Activated T-helper 1 cell treated with Interleukin-2 at 50 U/mL for 16 hours (primary cell): ENCODE measurements around the gene C22orf23.
"Not testable (repeated sequence)": the region's sequence is repeated elsewhere in the genome, so short reads cannot be mapped to it uniquely, and the experiment has no call there.

ENCODE experiments used
- DNase-seq: peaks from one replicate; pipeline ENCODE4 v3.0.0-alpha.2; 2020; ENCODE audit warnings: low read depth

C22orf23 gene

DNA sequence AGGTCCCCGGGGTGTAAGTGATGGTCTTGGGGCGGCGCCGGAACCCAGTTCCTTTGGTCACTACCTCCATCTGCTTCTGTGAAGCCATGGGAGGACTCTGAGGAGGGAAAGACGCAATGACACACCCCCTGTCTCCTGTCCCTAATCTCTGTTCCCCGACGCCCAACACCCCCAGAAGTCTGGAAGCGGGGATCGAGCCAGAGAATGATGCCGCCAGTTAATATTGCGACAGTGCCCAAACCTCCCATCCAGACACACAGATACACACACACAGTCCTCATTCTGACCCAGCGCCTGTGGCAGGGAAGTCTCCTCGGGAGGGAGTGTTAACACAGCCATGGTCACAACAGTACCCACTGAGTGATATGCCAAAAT lies 352 bp downstream of the C22orf23 start:
- no peak for DNase-seq

GRCh38 chr22:37952629-37953028 lies 772 bp downstream of the C22orf23 start:
- not testable (repeated sequence) for DNase-seq

DNA sequence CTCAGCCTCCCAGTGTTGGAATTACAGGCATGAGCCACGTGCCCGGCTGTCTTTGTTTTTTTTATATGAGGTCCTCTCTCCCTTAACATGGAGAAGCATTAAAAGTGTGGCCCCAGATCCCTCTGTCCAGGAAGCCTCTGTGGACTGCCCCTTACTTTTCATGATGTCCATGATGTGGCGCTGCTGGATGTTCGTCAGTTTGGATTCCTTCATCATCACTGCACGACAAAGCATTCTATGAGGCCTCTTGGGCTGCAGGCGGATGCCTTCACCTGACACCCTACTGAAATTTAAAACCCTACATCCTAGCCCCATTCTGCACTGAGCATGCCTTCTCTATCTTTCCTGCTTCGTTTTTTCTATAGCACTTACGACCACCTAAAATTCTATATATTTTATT lies 2.1 kb downstream of the C22orf23 start:
- no peak for DNase-seq

DNA sequence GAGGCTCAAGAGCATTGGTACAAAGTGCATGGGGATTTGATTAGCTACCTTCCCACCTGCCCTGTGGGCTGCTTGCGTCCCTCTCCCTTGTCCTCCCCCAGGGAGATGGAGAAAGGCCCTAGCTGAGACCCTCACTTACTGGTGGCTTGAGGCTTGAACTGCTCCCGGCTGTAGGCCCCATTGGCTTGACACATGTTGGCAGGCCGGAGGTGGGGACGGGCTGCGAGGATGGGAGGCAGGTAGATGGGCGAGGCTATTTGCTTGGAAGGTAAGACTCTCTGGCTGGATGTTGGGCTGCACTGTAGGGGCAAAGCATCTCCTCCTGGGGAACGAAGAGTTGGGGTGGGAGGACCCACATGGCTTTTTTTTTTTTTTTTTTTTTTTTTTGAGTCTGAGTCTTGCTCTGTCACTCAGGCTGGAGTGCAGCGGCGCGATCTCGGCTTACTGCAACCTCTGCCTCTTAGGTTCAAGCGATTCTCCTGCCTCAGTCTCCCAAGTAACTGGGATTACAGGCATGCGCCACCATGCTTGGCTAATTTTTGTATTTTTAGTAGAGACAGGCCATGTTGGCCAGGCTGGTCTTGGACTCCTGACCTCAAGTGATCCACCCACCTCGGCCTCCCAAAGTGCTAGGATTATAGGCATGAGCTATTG lies 6.1 kb downstream of the C22orf23 start:
- DNase-seq, result not testable (repeated sequence)

GRCh38 chr22:37944423-37944822 lies 9.0 kb downstream of the C22orf23 start:
- not testable (repeated sequence) for DNase-seq

DNA sequence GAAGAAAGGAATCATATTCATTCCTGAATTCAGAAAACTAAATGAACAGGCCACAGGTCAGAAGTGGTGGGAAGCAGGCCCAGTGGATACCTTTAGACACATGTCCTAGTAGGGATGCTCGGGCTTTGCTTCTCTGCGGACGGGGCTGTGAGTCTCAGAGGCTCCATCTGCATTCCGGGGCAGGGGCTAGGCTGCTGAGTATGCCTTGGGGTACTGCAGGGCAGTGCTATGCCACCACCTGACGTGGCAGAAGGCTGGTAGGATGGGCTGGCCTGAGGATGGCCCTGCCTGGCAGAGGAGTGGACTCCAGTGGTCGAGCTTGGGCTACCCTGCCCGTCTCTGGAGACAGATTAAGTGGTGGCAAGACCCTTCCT lies 9.6 kb downstream of the C22orf23 start:
- no peak for DNase-seq

DNA sequence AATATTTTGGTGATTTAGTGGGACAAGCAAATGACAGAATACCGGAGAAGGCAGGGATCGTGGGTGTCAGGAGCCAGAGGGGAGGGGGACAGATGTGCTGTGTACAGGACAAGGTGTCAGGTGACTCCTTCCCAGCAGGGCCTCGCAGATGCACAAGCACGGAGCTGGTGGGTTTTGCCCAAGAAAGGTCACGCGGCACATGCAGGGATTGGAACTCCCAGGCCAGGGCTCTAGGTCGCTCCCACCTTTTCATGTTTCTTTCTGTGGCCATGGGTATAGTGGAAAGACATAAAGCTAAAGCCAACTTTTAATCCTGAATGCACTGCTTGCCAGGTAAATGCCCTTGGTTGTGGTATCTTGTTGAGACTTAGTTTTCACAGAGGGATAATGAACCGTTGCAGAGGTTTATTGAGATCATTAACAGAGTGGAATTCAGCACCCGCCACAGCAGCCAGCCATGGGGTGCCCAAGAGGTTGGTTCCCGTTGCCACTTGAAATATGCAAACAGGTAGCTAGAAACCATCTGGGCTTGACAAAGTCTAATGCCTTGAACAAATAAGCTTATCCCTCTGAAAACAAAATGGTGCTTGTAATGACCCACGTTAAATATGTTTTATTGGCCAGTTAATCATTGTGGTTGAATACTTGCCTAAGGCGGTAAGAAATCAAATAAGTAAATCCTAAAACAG lies 10.1 kb downstream of the C22orf23 start:
- DNase-seq, result no peak

GRCh38 chr22:37942133-37942532 lies 11.3 kb downstream of the C22orf23 start:
- DNase-seq, result no peak

DNA sequence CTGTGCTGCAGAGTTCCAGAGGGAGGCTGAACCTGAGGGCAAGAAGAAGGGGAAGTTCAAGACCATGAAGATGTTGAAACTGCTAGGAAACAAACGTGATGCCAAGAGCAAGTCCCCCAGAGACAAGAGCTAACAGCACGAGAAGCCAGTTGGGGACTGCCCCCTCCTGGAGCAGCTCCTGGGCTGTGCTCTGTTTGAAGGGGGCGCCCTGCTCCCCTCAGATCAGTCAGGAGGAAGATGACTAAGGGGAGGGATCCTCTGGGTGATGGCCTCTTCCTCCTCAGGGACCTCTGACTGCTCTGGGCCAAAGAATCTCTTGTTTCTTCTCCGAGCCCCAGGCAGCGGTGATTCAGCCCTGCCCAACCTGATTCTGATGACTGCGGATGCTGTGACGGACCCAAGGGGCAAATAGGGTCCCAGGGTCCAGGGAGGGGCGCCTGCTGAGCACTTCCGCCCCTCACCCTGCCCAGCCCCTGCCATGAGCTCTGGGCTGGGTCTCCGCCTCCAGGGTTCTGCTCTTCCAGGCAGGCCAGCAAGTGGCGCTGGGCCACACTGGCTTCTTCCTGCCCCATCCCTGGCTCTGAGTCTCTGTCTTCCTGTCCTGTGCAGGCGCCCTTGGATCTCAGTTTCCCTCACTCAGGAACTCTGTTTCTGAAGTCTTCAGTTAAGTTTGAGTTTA lies 12.6 kb downstream of the C22orf23 start:
- no peak for DNase-seq

DNA sequence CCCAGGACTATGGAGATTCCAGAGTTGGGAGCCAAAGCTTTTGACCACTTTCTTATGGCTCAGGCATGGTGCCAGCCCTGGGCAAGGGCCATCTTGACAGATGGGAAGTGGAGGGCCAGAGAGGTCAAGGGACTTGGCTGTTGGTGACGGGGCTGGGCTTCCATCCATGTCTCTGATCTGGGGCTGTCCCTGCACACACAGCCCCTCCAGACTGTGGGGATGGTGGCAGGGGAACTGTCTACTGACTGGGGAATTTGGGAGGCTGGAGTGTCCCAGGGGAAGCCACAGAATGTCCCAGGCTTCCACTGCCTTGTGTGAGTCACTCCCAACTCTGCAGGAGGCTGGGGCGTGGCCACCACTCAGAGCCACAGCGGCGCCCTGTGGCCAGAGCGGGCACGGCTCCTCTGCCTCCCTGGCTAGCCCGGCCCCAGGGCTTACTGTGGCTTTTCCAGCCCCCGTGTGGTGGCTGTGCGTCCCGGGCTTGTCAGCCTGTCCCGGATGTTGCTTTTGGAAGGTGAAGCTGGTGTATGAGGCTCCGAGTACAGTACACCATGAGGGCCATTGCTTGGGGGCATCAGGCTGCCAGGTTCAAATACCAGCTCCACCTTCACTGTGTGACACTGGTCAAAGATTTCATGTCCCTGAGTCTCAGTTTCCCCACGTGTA lies 19.6 kb downstream of the C22orf23 start:
- DNase-seq, result peak; percentile 68

- DNase-seq, result no peak
These were observed 20.4 kb downstream of the C22orf23 start for GRCh38 chr22:37932821-37933578.

DNA sequence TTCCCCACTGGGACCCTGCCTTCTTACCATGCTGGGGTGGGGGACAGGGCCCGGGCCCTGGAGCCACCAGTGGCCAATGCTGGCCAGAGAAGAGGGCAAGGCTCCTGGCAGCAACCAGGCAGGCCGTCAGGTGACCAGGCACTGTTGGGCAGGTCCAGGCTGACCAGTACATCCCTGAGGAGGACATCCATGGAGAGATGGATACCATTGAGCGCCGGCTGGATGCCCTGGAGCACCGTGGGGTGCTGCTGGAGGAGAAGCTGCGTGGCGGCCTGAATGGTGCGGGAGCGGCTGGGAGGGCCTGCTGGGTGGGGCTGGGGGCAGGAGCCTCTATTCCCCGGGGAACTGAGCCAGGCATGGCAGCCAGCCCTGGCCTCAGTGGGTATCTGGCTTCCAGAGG lies 21.0 kb downstream of the C22orf23 start:
- DNase-seq, result no peak

- DNase-seq, result no peak
These were observed 21.5 kb downstream of the C22orf23 start for GRCh38 chr22:37931893-37932389.

DNA sequence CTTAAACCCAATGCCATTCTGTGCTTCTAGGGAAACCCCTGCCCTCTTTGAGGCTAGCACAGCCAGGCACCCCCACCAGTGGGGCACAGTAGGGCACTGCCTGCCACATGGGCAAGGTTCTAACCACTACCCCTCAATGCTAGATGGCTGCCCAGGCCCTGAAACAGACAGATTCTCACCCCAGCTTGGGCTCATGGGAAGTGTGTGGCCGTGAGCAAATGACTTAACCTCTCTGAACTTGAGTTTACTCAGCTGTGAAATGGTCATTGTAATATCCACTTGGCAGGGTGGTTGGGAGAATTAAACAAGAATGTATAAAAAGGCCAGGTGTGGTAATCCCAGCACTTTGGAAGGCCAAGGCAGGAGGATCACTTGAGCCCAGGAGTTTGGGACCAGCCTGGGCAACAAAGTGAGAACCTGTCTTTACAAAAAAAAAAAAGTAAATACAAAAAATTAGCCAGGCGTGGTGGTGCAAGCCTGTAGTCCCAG lies 22.4 kb downstream of the C22orf23 start:
- DNase-seq, result no peak

DNA sequence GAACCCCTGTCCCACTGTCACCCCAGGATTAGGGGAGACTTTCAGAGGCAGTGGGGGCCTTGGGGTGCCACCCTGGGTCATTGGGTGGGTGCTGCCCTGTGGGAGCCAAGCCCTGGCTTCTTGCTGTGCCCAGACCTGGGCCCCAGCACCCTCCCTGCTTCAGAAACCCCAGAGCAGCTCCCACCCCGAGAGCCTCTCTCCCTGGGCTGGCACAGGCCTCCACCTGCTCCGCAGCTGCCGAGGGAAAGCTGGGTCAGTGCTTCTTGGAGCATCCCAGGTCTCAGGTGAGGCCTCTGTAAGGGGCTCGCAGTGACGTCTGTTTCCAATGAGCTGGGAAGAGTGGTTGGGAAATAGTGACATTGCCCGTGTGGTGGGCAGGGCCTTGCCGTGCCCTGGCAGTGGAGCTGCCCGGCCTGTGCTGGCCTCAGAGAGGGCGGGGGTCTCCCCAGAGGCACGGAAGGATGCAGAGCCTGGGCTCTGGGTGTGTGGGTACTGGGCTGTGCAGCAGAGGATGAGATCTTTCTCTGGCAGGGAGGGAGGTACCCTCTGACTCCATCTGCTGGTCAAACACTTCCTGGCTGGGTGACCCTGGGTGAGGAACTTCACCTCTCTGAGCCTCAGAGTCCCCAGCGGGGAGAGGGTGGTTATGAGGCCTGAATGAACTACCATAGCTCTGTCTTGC lies 23.0 kb downstream of the C22orf23 start:
- no peak for DNase-seq

DNA sequence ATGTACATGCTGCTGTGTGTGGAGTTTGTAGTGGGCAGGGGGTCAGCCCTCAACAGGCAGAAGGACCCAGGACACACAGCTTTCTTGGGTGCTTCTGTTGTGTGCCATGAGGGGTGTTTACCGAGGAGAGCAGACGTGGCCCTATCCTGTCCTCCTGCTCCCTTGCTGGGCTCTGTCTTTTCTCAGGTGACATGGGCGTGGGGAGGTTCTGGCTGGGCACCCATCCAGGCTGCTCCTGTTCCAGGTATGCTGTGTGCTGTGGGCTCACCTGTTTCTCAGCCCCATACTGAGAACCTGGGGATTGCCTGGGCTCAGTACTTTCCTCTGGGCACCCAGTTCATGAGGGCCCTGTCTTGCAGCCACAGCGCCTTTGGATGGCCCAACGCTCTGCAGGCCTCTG lies 24.0 kb downstream of the C22orf23 start:
- no peak for DNase-seq

- no peak for DNase-seq
These were observed 25.8 kb downstream of the C22orf23 start for GRCh38 chr22:37927637-37927936.

DNA sequence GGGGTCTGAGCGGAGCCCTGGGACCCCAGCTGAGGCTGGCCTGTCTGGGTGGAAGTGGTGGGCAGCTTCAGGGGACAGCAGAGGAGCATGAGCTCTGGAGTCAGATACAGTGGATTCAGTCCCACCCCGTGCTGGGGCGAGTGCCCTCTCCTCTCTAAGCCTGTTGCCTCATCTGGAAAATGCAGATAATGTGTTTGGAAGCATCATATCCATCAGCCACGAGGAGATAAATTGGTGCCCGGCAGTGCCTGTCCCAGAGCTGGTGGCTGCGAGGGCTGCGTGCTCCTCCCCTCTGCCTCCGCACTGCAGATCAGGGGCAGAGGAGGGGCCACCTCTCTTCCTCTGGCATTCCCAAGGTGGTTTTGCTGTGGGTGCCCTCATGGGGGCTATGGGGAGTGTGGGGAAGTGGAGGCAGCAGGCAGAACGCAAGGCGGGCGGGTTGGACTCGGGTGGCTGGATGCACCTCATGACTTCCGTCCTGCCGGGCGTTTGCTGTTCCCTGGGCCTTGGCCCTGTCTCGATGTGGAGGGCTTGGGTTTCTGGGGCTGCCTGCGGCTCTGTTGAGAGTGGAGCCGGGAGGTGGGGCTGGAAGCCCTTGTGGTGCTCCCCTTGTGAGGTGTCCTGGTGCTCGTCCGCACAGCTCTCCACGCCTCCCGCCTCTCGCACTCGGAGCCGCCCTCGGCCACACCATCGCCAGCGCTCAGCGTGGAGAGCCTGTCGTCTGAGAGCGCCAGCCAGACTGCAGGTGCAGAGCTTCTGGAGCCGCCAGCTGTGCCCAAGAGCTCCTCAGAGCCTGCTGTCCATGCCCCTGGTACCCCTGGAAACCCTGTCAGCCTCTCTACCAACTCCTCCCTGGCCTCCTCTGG lies 26.4 kb downstream of the C22orf23 start:
- no peak for DNase-seq

GRCh38 chr22:37926358-37926757 lies 27.0 kb downstream of the C22orf23 start:
- no peak for DNase-seq

DNA sequence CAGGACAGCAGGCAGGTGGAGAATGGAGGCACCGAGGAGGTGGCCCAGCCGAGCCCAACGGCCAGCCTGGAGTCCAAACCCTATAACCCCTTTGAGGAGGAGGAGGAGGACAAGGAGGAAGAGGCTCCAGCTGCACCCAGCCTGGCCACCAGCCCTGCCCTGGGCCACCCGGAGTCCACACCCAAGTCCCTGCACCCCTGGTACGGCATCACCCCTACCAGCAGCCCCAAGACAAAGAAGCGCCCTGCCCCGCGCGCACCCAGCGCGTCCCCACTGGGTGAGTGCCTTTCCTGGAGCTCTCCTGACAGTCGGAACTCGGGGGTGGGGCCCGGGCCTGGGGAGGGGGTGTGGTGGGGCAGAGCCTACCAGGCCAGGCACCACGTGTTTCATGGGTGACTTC lies 27.6 kb downstream of the C22orf23 start:
- no peak for DNase-seq
